Fibroblast of the aortic adventitia (primary cell): Measurements from ENCODE around the gene OR2Z1. TPM values are rescaled to one million over a fixed set of nuclear protein-coding genes. Genes with fewer than 3 reads are reported as not detected.

ENCODE experiments used
- DNase-seq: peaks from one replicate; pipeline ENCODE4 v3.0.0-alpha.2; 2010; ENCODE audit warnings: low read depth
- H3K4me3 ChIP-seq: 2 replicates; pipeline ENCODE4 v1.5.1; 2011; ENCODE audit warnings: low read depth, mild to moderate bottlenecking, control low read depth, low read length, moderate library complexity
- total RNA-seq: library from RNA; depleted of rRNA; stranded (reverse); fragments of >200 nt; gene quantifications from 2 replicates; pipeline ENCODE4 v1.2.3, GENCODE V29; 2012; ENCODE audit warnings: low replicate concordance
- TF ChIP-seq, protein P1 (sequence below): IDR thresholded peaks from 2 replicates; pipeline ENCODE4 v1.5.1; 2011; ENCODE audit warnings: mild to moderate bottlenecking, low read length, control low read depth, inconsistent platforms; ENCODE audit not compliant: insufficient read depth

The OR2Z1 gene
- total RNA-seq, 1 donor = not detected

DNA sequence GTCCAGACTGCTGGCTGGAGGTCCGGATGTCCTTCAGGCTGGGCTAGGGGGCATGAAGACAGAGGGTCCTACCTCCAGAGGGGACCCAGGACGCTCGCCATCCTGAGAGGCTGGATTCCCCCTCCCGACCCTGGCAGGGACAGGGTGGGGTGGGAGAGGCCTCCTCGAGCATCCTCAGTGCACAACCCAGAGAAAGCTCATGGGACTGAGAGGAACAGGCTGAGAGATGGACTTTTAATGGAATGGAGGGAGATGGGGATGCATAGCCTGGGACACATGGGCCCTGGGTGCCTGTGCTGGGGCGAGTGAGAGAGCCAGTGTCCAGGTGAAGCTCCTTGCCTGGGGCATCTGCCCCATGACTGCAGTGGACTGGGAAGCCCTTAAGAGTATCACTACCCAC is 25.9 kb upstream of the OR2Z1 start:
- TF ChIP-seq, protein P1, sequence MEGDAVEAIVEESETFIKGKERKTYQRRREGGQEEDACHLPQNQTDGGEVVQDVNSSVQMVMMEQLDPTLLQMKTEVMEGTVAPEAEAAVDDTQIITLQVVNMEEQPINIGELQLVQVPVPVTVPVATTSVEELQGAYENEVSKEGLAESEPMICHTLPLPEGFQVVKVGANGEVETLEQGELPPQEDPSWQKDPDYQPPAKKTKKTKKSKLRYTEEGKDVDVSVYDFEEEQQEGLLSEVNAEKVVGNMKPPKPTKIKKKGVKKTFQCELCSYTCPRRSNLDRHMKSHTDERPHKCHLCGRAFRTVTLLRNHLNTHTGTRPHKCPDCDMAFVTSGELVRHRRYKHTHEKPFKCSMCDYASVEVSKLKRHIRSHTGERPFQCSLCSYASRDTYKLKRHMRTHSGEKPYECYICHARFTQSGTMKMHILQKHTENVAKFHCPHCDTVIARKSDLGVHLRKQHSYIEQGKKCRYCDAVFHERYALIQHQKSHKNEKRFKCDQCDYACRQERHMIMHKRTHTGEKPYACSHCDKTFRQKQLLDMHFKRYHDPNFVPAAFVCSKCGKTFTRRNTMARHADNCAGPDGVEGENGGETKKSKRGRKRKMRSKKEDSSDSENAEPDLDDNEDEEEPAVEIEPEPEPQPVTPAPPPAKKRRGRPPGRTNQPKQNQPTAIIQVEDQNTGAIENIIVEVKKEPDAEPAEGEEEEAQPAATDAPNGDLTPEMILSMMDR = no peak
- DNase-seq = no peak

DNA sequence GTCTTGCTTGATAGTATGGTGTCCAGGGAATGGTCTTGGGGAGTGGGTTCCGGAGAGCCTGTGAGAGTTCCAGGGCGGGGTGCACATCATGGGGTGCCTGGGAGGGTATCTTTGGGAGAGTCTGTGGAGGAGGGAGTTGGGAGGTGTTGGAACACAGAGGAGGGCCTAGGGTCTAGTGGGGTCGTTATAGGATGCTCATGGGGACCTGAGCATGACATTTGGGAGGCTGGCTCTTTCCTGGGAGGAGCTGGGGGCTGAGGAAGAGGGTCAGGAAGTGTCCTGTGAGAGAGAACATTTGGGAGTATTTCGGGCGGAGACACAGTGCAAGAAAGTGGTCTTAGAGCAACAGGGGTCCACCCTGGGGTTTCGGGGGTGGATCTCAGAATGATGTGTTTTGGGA is 25.5 kb upstream of the OR2Z1 start:
- no peak for DNase-seq
- TF ChIP-seq, protein P1 = no peak
- no peak overlapping the region for H3K4me3 ChIP-seq

More for the DNA sequence above, 25.9 kb upstream of the OR2Z1 start:
- H3K4me3 ChIP-seq = no peak overlapping the region

DNA sequence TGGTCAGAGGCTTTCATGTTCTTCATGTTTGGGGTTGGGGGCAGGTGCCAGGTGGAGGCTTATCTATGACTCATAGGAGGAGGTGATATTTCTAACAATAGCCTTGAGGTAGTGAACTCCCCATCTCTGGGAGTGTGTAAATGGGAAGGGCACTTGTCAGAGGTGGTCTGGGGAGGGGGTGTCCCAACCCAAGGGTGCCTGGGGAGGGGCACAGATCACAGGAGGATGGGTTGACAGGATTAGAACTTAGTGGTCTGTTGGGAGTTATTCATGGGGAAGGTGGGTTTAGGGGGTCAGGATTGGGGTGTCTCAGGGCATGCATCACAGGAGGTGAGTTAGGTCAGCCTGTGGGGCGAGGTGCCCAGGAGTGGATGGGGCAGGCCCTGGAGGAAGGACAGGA is 24.4 kb upstream of the OR2Z1 start:
- H3K4me3 ChIP-seq = no peak overlapping the region
- DNase-seq = no peak
- TF ChIP-seq, protein P1 = no peak

- TF ChIP-seq, protein P1 = no peak
- H3K4me3 ChIP-seq = no peak overlapping the region
- no peak for DNase-seq
Observed at GRCh38 chr19:8697671-8698432, 23.6 kb upstream of the OR2Z1 start.

GRCh38 chr19:8698433-8699063 is 22.9 kb upstream of the OR2Z1 start, which contains the start of gene ACTL9:
Gene ACTL9 (minus strand): TSS chr19:8698795. CDS start chr19:8698701, 94 bp downstream.
- DNase-seq = no peak
- no peak within 1 kb of the TSS for H3K4me3 ChIP-seq
- TF ChIP-seq, protein P1 = no peak

- TF ChIP-seq, protein P1 = no peak
- no peak for DNase-seq
Observed at GRCh38 chr19:8699908-8700307, 21.5 kb upstream of the OR2Z1 start.

More at GRCh38 chr19:8699908-8700307, 21.5 kb upstream of the OR2Z1 start:
- no peak overlapping the region for H3K4me3 ChIP-seq
